Measurements from ENCODE around the gene FUT1.
"Not testable (repeated sequence)": the region's sequence is repeated elsewhere in the genome, so short reads cannot be mapped to it uniquely, and the experiment has no call there.

The FUT1 gene

GRCh38 chr19:48795055-48795684 lies 42.7 kb upstream of the FUT1 start:
- H3F3A ChIP-seq (ENCODE audit: insufficient read depth, low read length): no peaks in the 10 kb centered on the region
- 0 out of 2 replicates have a peak overlapping the region, but pooled peaks have one; percentile 4 for H2AFZ ChIP-seq (ENCODE audit: low read length)
- TF ChIP-seq EZH2 (optimal IDR thresholded peaks at IDR 0.05; ENCODE audit: low read depth, low read length): no peak
- peak; percentile 95 for TF ChIP-seq CTCF (IDR thresholded peaks at IDR 0.05; ENCODE audit: low read length)

GRCh38 chr19:48794291-48794690 lies 41.9 kb upstream of the FUT1 start:
- no peak overlapping the region for H3K27ac ChIP-seq (ENCODE audit: low read length)
- TF ChIP-seq CTCF (IDR thresholded peaks at IDR 0.05; ENCODE audit: low read length): no peak
- TF ChIP-seq EZH2phosphoT487 (IDR thresholded peaks at IDR 0.05; ENCODE audit: low read length): no peak
- no peak for TF ChIP-seq EZH2 (optimal IDR thresholded peaks at IDR 0.05; ENCODE audit: low read depth, low read length)
- H3K4me2 ChIP-seq (ENCODE audit: low read depth, low read length): no peak overlapping the region
- no peaks in the 10 kb centered on the region for H3K9me3 ChIP-seq (replicated peaks; ENCODE audit: insufficient read depth, low read length)
- H3K79me2 ChIP-seq (ENCODE audit: low read length): no peaks in the 10 kb centered on the region
- H4K20me1 ChIP-seq (ENCODE audit: insufficient read depth, low read length): no peaks in the 10 kb centered on the region
- H2AFZ ChIP-seq (ENCODE audit: low read length): no peak overlapping the region
- no peaks in the 10 kb centered on the region for H3K36me3 ChIP-seq (replicated peaks; ENCODE audit: insufficient read depth, low read length)
- no peaks in the 10 kb centered on the region for H3K4me1 ChIP-seq (ENCODE audit: low read length)
- no peaks in the 10 kb centered on the region for H3K9me2 ChIP-seq (replicated peaks; ENCODE audit: insufficient read depth, low read length)
- no peak overlapping the region for H3K4me3 ChIP-seq (ENCODE audit: low read length)
- H3F3A ChIP-seq (ENCODE audit: insufficient read depth, low read length): no peaks in the 10 kb centered on the region
- DNase-seq: no peak
- H3K9ac ChIP-seq (ENCODE audit: low read length): no peak overlapping the region
- no peaks in the 10 kb centered on the region for H3K27me3 ChIP-seq (replicated peaks; ENCODE audit: insufficient read depth, low read length)

More at GRCh38 chr19:48795055-48795684, 42.7 kb upstream of the FUT1 start:
- Histone ChIP-seq H3K27me3 (replicated peaks; ENCODE audit: insufficient read depth, low read length) (no peaks in the 10 kb centered on the region), H3K4me1 (ENCODE audit: low read length) (no peaks in the 10 kb centered on the region), H3K4me2 (ENCODE audit: low read depth, low read length) (peak overlapping the region; percentile 36; the same call in 1 of the 2 replicates), H3K79me2 (ENCODE audit: low read length) (no peaks in the 10 kb centered on the region), H3K4me3 (ENCODE audit: low read length) (peak overlapping the region; percentile 55), H3K9ac (ENCODE audit: low read length) (peak overlapping the region; percentile 11; the same call in 1 of the 2 replicates), H3K9me2 (replicated peaks; ENCODE audit: insufficient read depth, low read length) (no peaks in the 10 kb centered on the region), H3K36me3 (replicated peaks; ENCODE audit: insufficient read depth, low read length) (no peaks in the 10 kb centered on the region), H3K27ac (ENCODE audit: low read length) (no peak overlapping the region), H4K20me1 (ENCODE audit: insufficient read depth, low read length) (no peaks in the 10 kb centered on the region), H3K9me3 (replicated peaks; ENCODE audit: insufficient read depth, low read length) (no peaks in the 10 kb centered on the region)
- peak; percentile 90 for DNase-seq

DNA sequence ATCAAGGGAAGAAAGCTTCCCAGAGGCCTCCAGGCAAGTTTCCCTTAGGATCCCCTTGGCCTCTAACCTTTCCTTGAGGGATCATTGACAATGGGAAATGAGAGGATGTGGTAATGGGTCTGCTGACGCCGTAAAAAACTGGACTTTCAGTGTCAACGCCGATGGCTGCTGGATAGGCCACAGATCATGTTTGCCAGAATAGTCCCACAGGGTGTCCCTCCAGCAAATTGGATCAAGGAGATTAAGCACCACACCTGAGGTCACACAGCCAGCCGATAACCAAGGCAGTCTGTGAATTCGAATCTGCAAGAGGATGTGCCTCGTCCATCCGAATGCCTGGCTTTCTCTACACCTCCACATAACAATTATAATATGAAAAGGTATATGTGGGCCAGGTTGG lies 40.8 kb upstream of the FUT1 start:
- TF ChIP-seq EZH2phosphoT487 (IDR thresholded peaks at IDR 0.05; ENCODE audit: low read length) (no peak), EZH2 (optimal IDR thresholded peaks at IDR 0.05; ENCODE audit: low read depth, low read length) (no peak), CTCF (IDR thresholded peaks at IDR 0.05; ENCODE audit: low read length) (no peak)
- no peaks in the 10 kb centered on the region for H3K4me1 ChIP-seq (ENCODE audit: low read length)
- H3K27me3 ChIP-seq (replicated peaks; ENCODE audit: insufficient read depth, low read length): no peaks in the 10 kb centered on the region
- no peaks in the 10 kb centered on the region for H4K20me1 ChIP-seq (ENCODE audit: insufficient read depth, low read length)
- no peaks in the 10 kb centered on the region for H3K79me2 ChIP-seq (ENCODE audit: low read length)
- no peaks in the 10 kb centered on the region for H3K9me3 ChIP-seq (replicated peaks; ENCODE audit: insufficient read depth, low read length)
- no peaks in the 10 kb centered on the region for H3K9me2 ChIP-seq (replicated peaks; ENCODE audit: insufficient read depth, low read length)
- H3F3A ChIP-seq (ENCODE audit: insufficient read depth, low read length): no peaks in the 10 kb centered on the region
- no peak for DNase-seq
- H3K4me3 ChIP-seq (ENCODE audit: low read length): no peak overlapping the region
- H3K9ac ChIP-seq (ENCODE audit: low read length): no peak overlapping the region
- no peaks in the 10 kb centered on the region for H3K36me3 ChIP-seq (replicated peaks; ENCODE audit: insufficient read depth, low read length)
- no peak overlapping the region for H3K27ac ChIP-seq (ENCODE audit: low read length)
- H2AFZ ChIP-seq (ENCODE audit: low read length): no peak overlapping the region
- no peak overlapping the region for H3K4me2 ChIP-seq (ENCODE audit: low read depth, low read length)

- not testable (repeated sequence) for H3K9ac ChIP-seq (ENCODE audit: low read length); H2AFZ ChIP-seq (ENCODE audit: low read length); H3K9me3 ChIP-seq (replicated peaks; ENCODE audit: insufficient read depth, low read length); H3K4me1 ChIP-seq (ENCODE audit: low read length); H3K9me2 ChIP-seq (replicated peaks; ENCODE audit: insufficient read depth, low read length); H3K79me2 ChIP-seq (ENCODE audit: low read length); H3K4me2 ChIP-seq (ENCODE audit: low read depth, low read length); H3K4me3 ChIP-seq (ENCODE audit: low read length); H3K36me3 ChIP-seq (replicated peaks; ENCODE audit: insufficient read depth, low read length); H3K27ac ChIP-seq (ENCODE audit: low read length); H3F3A ChIP-seq (ENCODE audit: insufficient read depth, low read length); DNase-seq; H4K20me1 ChIP-seq (ENCODE audit: insufficient read depth, low read length)
- peaks cover 32% of the 10 kb centered on the region for H3K27me3 ChIP-seq (replicated peaks; ENCODE audit: insufficient read depth, low read length)
Measured at GRCh38 chr19:48787331-48787730, 34.9 kb upstream of the FUT1 start.

DNA sequence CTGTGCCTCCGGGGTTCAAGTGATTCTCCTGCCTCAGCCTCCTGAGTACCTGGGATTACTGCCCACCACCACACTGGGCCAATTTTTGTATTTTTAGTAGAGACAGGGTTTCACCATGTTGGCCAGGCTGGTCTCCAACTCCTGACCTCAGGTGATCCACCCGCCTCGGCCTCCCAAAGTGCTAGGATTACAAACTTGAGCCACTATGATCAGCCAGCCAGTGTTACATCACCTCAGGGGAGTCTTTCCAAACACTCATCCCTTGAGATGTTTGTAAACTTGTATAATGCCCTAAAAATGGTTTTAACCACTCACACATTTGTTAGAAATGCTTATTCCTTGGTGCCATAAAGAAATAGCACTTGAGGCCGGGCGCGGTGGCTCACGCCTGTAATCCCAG lies 34.0 kb upstream of the FUT1 start:
- not testable (repeated sequence) for H3K36me3 ChIP-seq (replicated peaks; ENCODE audit: insufficient read depth, low read length); H3F3A ChIP-seq (ENCODE audit: insufficient read depth, low read length); H3K4me2 ChIP-seq (ENCODE audit: low read depth, low read length); H3K4me1 ChIP-seq (ENCODE audit: low read length); H3K79me2 ChIP-seq (ENCODE audit: low read length); H3K27ac ChIP-seq (ENCODE audit: low read length); H4K20me1 ChIP-seq (ENCODE audit: insufficient read depth, low read length); DNase-seq; H3K9ac ChIP-seq (ENCODE audit: low read length); H3K4me3 ChIP-seq (ENCODE audit: low read length); H2AFZ ChIP-seq (ENCODE audit: low read length); H3K9me3 ChIP-seq (replicated peaks; ENCODE audit: insufficient read depth, low read length); H3K9me2 ChIP-seq (replicated peaks; ENCODE audit: insufficient read depth, low read length)
- H3K27me3 ChIP-seq (replicated peaks; ENCODE audit: insufficient read depth, low read length): peaks cover 39% of the 10 kb centered on the region
